GM23338 (cell line): ENCODE data around the gene USP48. TPM values are rescaled to one million over a fixed set of nuclear protein-coding genes. Genes with fewer than 3 reads are reported as not detected.

Source experiments
- ATAC-seq: fragments of 200-7000 bp; cut with Tn5 transposase; 3 replicates; pipeline ENCODE4 v1.9.1; 2020
- DNase-seq: peaks from one replicate; pipeline ENCODE4 v3.0.0-alpha.2; 2015; ENCODE audit warnings: low spot score
- H2AFZ ChIP-seq: fragments of 200-600 bp; sonication (generic); 2 replicates; pipeline ENCODE4 v1.8.0; 2016; ENCODE audit warnings: antibody characterized with exemption, mild to moderate bottlenecking, moderate library complexity
- H3F3A ChIP-seq: fragments of 200-600 bp; sonication (generic); replicated peaks from 2 replicates; pipeline ENCODE4 v1.8.0; 2017; ENCODE audit warnings: antibody characterized with exemption, mixed run types, low read depth
- H3K27ac ChIP-seq: fragments of 200-600 bp; sonication (generic); 2 replicates; pipeline ENCODE4 v1.6.1; 2016; ENCODE audit warnings: low read depth
- H3K27me3 ChIP-seq: fragments of 200-600 bp; sonication (generic); 2 replicates; pipeline ENCODE4 v1.8.0; 2016; ENCODE audit warnings: mild to moderate bottlenecking, mixed run types, moderate library complexity; ENCODE audit not compliant: insufficient read depth
- H3K36me3 ChIP-seq: fragments of 200-600 bp; sonication (generic); 2 replicates; pipeline ENCODE4 v1.8.0; 2016; ENCODE audit warnings: mild to moderate bottlenecking; ENCODE audit not compliant: insufficient read depth
- H3K4me1 ChIP-seq: fragments of 200-600 bp; sonication (generic); 2 replicates; pipeline ENCODE4 v1.8.0; 2016; ENCODE audit warnings: mild to moderate bottlenecking, moderate library complexity; ENCODE audit not compliant: insufficient read depth
- H3K4me2 ChIP-seq: fragments of 200-600 bp; sonication (generic); 2 replicates; pipeline ENCODE4 v1.7.1; 2017; ENCODE audit warnings: mixed run types
- H3K4me3 ChIP-seq: fragments of 200-600 bp; sonication (generic); 2 replicates; pipeline ENCODE4 v1.6.1; 2016; ENCODE audit warnings: mixed run types
- H3K79me2 ChIP-seq: fragments of 200-600 bp; sonication (generic); replicated peaks from 2 replicates; pipeline ENCODE4 v1.8.0; 2017; ENCODE audit warnings: mild to moderate bottlenecking; ENCODE audit not compliant: insufficient read depth
- H3K9me2 ChIP-seq: fragments of 200-600 bp; sonication (generic); 2 replicates; pipeline ENCODE4 v1.8.0; 2017; ENCODE audit not compliant: insufficient read depth
- H4K20me1 ChIP-seq: fragments of 200-600 bp; sonication (generic); replicated peaks from 2 replicates; pipeline ENCODE4 v1.8.0; 2017; ENCODE audit warnings: mild to moderate bottlenecking; ENCODE audit not compliant: insufficient read depth
- H3K27ac Mint-ChIP-seq: 2 replicates; pipeline ENCODE4 v1.8.0; 2020; ENCODE audit warnings: inconsistent platforms, mild to moderate bottlenecking, moderate library complexity, mixed read lengths
- H3K27me3 Mint-ChIP-seq: 3 replicates; pipeline ENCODE4 v1.8.0; 2022; ENCODE audit warnings: low read depth, mild to moderate bottlenecking, moderate library complexity, mixed read lengths, inconsistent platforms; ENCODE audit not compliant: insufficient read depth, poor library complexity
- H3K36me3 Mint-ChIP-seq: 3 replicates; pipeline ENCODE4 v1.8.0; 2021; ENCODE audit warnings: low read depth, mild to moderate bottlenecking, inconsistent platforms, moderate library complexity, mixed read lengths
- H3K4me1 Mint-ChIP-seq: 3 replicates; pipeline ENCODE4 v1.8.0; 2020; ENCODE audit warnings: mild to moderate bottlenecking, inconsistent platforms, mixed read lengths
- H3K4me3 Mint-ChIP-seq: 3 replicates; pipeline ENCODE4 v1.8.0; 2021; ENCODE audit warnings: moderate library complexity, mild to moderate bottlenecking, inconsistent platforms, mixed read lengths
- H3K9me3 Mint-ChIP-seq: 3 replicates; pipeline ENCODE4 v1.8.0; 2020; ENCODE audit warnings: moderate library complexity, mild to moderate bottlenecking, inconsistent platforms, mixed read lengths
- CREB1 ChIP-seq: fragments of 250-450 bp; sonication (Bioruptor Pico); IDR thresholded peaks from 2 replicates; pipeline ENCODE4 v1.5.0; 2020; ENCODE audit warnings: low read depth, mild to moderate bottlenecking, moderate library complexity
- CTCF ChIP-seq, 2 experiments: fragments of 200-600 bp in 1 of 2; sonication (generic) in 1 of 2; conservative IDR thresholded peaks; 2 replicates each; pipeline versions ENCODE4 v1.5.1 to v1.6.1; 2016 to 2017; ENCODE audit warnings: antibody characterized with exemption in 2 of 2, low read depth in 2 of 2, mild to moderate bottlenecking in 2 of 2, moderate library complexity in 1 of 2
- ETS1 ChIP-seq: IDR thresholded peaks from 2 replicates; pipeline ENCODE4 v1.6.1; 2016; ENCODE audit warnings: antibody characterized with exemption
- EZH2 ChIP-seq: fragments of 200-600 bp; sonication (generic); IDR thresholded peaks from one replicate; pipeline ENCODE4 v1.8.0; 2017; ENCODE audit warnings: antibody characterized with exemption, mild to moderate bottlenecking, low read depth; ENCODE audit not compliant: unreplicated experiment
- EZH2phosphoT487 ChIP-seq: fragments of 200-600 bp; sonication (generic); IDR thresholded peaks from one replicate; pipeline ENCODE4 v1.8.1; 2018; ENCODE audit warnings: antibody characterized with exemption; ENCODE audit not compliant: unreplicated experiment
- JUNB ChIP-seq: IDR thresholded peaks from one replicate; pipeline ENCODE4 v1.6.1; 2016; ENCODE audit warnings: antibody characterized with exemption; ENCODE audit not compliant: unreplicated experiment
- NANOG ChIP-seq: IDR thresholded peaks from 2 replicates; pipeline ENCODE4 v1.6.1; 2016; ENCODE audit warnings: antibody characterized with exemption, borderline replicate concordance
- POLR2AphosphoS5 ChIP-seq: IDR thresholded peaks from 2 replicates; pipeline ENCODE4 v1.6.1; 2016; ENCODE audit warnings: antibody characterized with exemption, low read depth
- REST ChIP-seq: IDR thresholded peaks from one replicate; pipeline ENCODE4 v1.6.1; 2018; ENCODE audit warnings: antibody characterized with exemption; ENCODE audit not compliant: unreplicated experiment
- STAT1 ChIP-seq: IDR thresholded peaks from one replicate; pipeline ENCODE4 v1.6.1; 2016; ENCODE audit warnings: antibody characterized with exemption; ENCODE audit not compliant: unreplicated experiment
- ZNF114 ChIP-seq: fragments of 250-450 bp; sonication (Bioruptor Pico); IDR thresholded peaks from 2 replicates; pipeline ENCODE4 v1.5.0; 2020; ENCODE audit warnings: mild to moderate bottlenecking, moderate library complexity
- ZNF331 ChIP-seq: fragments of 250-450 bp; sonication (Bioruptor Pico); IDR thresholded peaks from 2 replicates; pipeline ENCODE4 v1.5.0; 2020; ENCODE audit warnings: low read depth, mild to moderate bottlenecking, moderate library complexity
- ZNF462 ChIP-seq: fragments of 250-450 bp; sonication (Bioruptor Pico); IDR thresholded peaks from 2 replicates; pipeline ENCODE4 v1.5.0; 2020; ENCODE audit warnings: mild to moderate bottlenecking, moderate library complexity
- polyA plus RNA-seq: library from polyadenylated mRNA; unstranded; fragments of >200 nt; fragmentation: Nextera tagmentation; extraction: Ambion mirVana; gene quantifications from 2 replicates; pipeline ENCODE4 v1.2.1, GENCODE V29; 2016
- total RNA-seq: library from RNA; depleted of rRNA; stranded (reverse); fragments of >200 nt; shearing (Covaris generic); gene quantifications from 2 replicates; pipeline ENCODE4 v1.2.3, GENCODE V29; 2014

Gene USP48
- total and polyA plus RNA-seq, 2 experiments from 2014 or later: 85.9 to 151 TPM

- TF ChIP-seq EZH2 (no peak), ZNF462 (no peak), CREB1 (CRISPR knock-in tag) (no peak), STAT1 (no peak), JUNB (no peak), ZNF331 (CRISPR knock-in tag) (no peak), ETS1 (no peak), ZNF114 (CRISPR knock-in tag) (no peak), POLR2AphosphoS5 (no peak), EZH2phosphoT487 (no peak), REST (no peak), NANOG (no peak), CTCF (conservative IDR thresholded peaks at IDR 0.05; ENCODE audit: low read depth in 2 of 2) (no peak)
- no peaks in the 10 kb centered on the region for H3K36me3 ChIP-seq
- no peak overlapping the region for H2AFZ ChIP-seq
- H3K9me2 ChIP-seq: no peaks in the 10 kb centered on the region
- no peak overlapping the region for H3K27ac Mint-ChIP-seq
- H3K4me2 ChIP-seq: no peak overlapping the region
- no peaks in the 10 kb centered on the region for H4K20me1 ChIP-seq
- DNase-seq (no peak), ATAC-seq (no peak)
- peaks cover 4% of the 10 kb centered on the region for H3K27me3 Mint-ChIP-seq
- H3K4me1 Mint-ChIP-seq: peaks cover 7% of the 10 kb centered on the region; the same call in 2 of the 3 replicates
- no peak overlapping the region for H3K4me3 ChIP-seq
- no peaks in the 10 kb centered on the region for H3K4me1 ChIP-seq
- H3K36me3 Mint-ChIP-seq: peaks cover 11% of the 10 kb centered on the region; the same call in 2 of the 3 replicates
- H3F3A ChIP-seq: no peaks in the 10 kb centered on the region
- no peaks in the 10 kb centered on the region for H3K79me2 ChIP-seq
- no peak overlapping the region for H3K27ac ChIP-seq
- H3K27me3 ChIP-seq: no peaks in the 10 kb centered on the region
- H3K4me3 Mint-ChIP-seq: no peak overlapping the region
- H3K9me3 Mint-ChIP-seq: peaks cover 19% of the 10 kb centered on the region
These were observed 10.2 kb upstream of the USP48 start for GRCh38 chr1:21793104-21793503.
